OCI-M2 (cell line): ENCODE measurements around the gene SOX13.

Source experiments
- DNase-seq: peaks from one replicate; lab custom pipeline; 2025; ENCODE audit not compliant: unreplicated experiment; lab: John Stamatoyannopoulos, UW

The SOX13 gene

DNA sequence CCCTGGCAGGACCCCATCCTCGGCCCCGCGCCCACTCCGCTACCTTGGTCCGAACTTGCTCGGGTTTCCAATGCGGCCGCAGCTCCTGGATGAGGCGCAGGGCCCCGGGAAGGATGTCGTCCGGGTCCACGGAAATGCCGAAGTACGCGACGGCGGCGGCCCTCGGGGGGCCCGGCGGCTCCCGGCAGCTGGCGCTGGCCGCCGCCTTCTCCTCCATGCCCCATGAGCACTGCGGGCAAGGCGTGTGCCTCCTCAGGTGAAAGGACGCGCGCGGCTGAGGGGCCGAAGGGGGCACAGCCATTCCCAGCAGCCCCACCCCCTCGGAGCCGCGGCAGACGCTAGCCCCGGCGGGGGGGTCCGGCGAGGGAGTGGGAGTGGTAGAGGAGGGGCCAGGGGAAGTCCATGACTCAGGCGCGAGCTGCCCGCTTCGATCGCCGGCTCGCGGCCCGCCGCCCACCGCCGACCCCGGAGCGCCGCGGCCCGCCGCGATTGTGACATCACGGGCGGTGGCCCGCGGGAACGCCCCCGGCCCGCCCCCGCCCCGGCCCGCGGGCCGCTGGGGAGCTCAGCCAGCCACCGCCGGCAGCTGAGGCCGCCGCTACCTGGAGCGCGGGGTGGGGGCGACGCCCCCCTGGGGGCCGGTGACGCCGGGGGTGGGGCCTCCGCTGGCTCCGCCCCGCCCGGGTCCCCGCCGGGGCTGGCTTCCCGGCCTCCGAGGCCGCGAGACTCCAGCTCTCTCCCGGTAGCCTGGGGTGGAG lies 78.8 kb downstream of the SOX13 start, which contains the start of gene ETNK2:
Gene ETNK2 (minus strand): TSS at position 493 of the 758 bp plus-strand sequence. CDS start 192 bp downstream, at position 301.
- DNase-seq = no peak

GRCh38 chr1:204152310-204153044 lies 79.6 kb downstream of the SOX13 start:
- DNase-seq = no peak

DNA sequence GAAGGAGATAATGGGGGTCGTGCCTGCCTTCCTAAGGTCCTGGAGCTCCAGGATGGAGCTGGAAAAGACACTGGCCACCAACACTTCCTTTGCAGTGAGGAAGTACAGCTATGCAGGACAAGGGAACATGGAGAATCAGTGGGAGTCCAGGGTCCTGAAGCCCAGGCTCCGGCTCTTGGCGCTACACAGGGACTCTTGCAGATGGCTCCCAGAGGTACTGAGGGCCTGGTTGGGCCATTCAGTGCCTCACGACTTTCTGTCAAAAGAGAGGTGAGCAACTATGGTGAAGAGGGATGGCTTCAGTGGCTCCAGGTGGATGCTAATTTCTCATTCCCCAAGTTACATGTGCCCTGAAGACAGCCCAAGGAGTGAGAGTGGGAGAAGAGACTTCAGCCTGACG lies 80.8 kb downstream of the SOX13 start:
- DNase-seq = no peak

- no peak for DNase-seq
These were observed 81.8 kb downstream of the SOX13 start for GRCh38 chr1:204154568-204155255.

DNA sequence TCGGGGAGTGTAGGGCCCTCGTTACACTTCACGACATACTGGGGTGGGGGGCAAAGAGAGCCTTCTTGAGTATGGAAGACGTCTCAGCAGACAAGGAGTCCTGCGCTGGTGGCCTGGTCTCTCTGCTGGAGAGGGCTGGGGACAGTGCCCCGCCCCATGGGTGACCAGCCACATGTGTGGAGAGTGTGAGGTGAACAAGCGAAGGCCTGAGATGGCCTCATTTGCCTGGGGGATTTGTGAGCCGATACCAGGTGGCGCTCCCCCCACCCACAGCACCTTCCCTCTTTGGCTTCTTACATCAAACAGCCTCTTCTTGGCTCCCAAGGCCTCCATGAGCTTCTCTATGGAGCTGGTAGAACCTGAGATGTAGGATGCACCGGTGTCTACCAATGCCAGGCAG lies 83.0 kb downstream of the SOX13 start:
- no peak for DNase-seq

GRCh38 chr1:204157962-204158361 lies 85.0 kb downstream of the SOX13 start:
- DNase-seq = no peak

GRCh38 chr1:204161609-204162493 lies 88.9 kb downstream of the SOX13 start:
- DNase-seq = no peak

DNA sequence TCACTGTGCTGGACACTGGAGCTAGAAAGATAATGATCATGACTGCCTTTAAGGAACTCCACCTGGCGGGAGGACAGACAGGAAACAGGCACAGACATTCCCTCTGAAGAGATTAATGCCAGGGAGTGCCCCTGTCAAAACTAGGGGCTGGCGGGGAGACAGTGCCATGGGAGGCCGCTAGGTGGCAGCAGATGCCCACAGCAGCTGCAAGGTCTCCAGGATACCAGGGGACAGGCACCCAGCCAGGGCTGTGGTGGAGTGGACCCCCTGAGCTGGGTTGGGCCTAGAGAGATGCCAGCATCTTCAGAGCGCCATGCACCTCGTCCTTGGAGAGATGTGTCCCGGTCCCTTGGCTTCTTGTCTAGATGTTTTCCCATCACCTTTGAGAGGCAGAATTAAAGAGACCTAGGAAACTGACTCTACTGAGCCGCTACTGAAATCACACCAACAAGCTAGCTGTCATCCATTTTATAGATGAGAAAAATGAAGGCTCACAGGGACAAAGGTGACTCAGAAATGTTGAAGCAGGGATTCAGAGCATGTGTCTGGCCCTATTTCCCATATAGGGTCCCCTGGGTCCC lies 89.7 kb downstream of the SOX13 start:
- peak; percentile 32 for DNase-seq

GRCh38 chr1:204166219-204166618 lies 93.3 kb downstream of the SOX13 start, which contains the start of gene REN:
TSS of gene REN (minus strand) at chr1:204166337. CDS start at chr1:204166293, 44 bp downstream.
- DNase-seq = no peak

GRCh38 chr1:204167730-204168129 lies 94.8 kb downstream of the SOX13 start:
- DNase-seq = no peak

DNA sequence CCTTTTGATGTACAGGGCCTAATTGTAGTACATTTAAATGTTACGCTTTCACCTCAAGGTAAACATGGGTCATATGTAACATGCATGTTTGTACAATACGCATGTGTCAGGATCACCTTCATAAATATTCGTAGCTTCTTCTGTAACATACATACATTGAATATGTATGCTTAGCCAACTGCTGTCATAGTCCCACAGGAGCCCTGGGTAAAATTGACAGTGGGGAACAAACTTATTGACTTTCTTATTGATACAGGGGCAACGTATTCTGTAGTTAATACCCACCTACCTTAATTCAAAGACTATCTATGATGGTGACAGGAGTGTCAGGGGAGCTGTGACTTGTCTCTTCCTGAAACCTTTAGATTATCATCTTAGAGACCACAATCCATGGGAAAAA lies 96.9 kb downstream of the SOX13 start:
- DNase-seq = no peak

DNA sequence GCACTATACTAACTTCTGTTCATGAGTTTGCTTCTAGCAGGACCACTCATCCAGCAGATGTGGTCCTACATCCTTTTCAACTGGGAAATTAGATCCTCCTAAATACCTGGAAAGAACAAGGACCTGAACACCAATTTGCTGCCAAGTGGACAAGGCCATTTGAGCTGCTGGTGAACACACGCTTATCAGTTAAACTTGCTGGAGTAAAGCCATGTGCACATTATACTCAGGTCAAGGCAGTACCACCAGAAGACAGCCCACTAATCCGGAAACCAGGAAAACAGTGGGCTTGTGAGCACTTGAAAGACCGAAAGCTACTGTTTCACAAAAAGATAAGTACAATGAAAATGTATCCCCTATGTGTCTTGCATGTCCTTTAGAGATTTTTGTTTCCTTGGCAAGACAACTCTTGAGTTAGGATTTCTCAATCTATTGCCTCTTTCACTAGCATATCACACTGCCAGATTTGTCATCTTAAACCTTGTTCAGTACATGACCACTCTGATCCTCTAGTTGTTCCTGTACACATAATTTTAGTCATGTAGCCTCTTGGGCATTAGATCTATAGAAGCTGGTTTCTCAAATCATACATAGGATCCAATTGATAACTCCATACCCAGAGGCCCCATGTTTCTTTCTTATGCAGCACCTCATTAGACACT lies 97.7 kb downstream of the SOX13 start:
- no peak for DNase-seq

DNA sequence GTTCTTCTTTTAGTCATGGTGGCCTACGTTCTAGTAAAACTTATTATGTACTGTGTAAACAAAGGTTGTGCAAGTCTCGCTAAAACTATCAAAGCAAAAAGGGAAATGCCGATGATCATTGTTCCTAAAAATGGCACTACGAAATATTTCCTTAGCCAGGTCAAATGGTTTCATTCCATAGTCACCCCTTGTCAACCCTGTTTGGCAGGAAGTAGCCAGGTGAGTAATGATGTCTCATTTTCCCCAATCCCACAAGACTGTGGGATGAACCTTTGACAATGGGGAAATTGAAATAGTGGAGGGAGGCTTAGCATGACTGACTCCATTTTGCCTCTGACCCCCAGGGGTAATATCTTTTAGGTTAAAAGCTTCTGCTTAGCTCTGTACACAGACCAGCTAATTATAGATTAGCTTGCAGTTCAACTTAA lies 98.8 kb downstream of the SOX13 start:
- no peak for DNase-seq

DNA sequence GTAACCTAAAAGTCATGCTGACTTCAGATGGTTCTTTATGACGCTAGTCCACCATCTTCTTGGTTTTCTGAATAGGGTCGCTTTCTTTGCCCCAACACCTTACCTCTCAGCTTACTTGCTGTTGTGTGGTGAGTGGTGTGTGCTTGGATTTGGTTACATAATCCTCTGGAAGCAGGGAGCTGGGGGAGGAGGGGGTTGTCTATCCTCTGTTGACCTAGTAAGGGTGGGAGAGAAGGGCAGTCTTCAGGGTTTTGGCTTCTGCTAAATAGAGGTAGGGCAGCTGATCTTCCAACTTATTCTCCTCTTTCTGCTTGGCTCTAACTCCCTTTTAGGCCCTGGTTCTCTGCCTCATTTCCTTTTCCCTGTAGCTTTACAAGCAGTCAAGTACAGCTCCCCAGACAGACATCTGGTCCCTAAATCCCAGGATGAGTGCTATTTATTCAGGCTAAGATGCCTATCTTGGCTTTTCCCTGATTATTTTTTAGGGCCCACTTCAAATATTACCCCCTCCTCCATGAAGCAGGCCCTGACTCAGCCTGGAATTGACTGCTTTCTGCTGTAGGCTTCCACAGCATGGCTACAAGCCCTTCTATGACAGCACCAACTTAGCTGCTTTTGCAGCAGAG lies 99.6 kb downstream of the SOX13 start:
- DNase-seq = no peak

DNA sequence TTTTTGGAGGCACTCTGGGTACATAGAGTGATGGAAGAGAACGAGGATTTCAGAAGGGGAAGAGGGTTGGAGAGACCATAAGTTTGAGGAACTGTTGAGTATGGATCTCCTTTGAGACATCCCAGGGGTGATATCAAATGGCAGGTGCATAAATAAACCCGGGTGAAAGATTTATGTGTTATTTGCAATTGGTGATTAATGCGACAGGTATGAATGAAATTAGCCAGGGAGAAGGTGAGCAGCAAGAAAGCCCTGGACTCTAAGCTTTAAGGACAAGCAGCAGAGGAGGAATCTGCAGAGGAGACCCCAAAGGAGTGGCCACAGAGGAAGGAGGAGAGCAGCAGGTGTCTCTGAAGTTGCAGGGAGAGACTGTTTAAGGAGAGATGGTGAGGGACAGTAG lies 102.0 kb downstream of the SOX13 start:
- no peak for DNase-seq

DNA sequence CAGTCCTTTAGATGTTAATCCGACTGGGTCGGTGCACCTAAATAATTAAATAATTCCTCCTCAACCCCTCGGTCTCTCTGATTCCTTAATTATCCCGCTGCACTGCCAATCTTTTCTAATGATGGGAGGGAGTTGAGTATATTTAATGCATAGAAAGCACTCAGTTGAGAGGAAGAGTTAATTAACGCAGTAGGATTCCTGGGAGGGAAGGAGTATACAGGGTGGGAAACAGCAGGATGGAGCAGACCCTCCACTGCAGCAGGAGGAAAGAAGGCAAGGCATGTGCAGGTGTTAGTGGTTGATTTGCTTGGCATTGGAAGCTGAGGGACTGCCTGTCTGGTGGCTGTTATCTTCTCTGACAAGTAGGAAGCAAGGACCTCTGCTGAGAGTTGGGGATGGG lies 103.1 kb downstream of the SOX13 start:
- DNase-seq = no peak

DNA sequence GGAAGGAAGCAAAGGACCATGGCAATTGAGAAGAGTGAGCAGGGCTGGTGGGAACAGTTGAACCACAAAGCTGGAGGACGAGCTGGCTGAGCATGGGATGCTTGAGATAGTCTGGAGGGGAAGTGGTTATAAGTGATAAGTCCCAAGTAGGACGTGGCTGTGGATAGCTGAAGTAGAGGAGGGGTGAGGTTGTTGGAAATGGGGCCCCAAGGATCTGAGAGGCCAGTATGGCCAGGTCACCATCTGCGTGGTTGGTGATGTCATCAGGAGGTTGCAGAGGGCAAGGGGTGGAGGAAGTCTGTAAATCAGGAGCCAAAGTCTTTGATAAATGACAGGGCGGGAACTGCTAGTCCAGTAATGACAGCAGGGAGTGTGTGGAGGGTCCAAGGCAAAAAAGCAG lies 104.2 kb downstream of the SOX13 start:
- peak; percentile 83 for DNase-seq
